K562 (cell line): Measurements from ENCODE around the gene FOS. TPM values are rescaled to one million over a fixed set of nuclear protein-coding genes. Genes with fewer than 3 reads are reported as not detected.

Source experiments
- ATAC-seq: fragments of 200-7000 bp; cut with Tn5 transposase; 3 replicates; pipeline ENCODE4 v1.9.1; 2020; ENCODE audit warnings: moderate library complexity
- BruUV-seq: library from RNA; stranded (reverse); fragments of 400-500 nt; replicated peaks from 2 replicates; lab custom pipeline; 2021; lab: Mats Ljungman, UMichigan
- CTCF ChIA-PET: fragments of 300-600 bp; formaldehyde crosslinking; extraction: SDS; loops from one replicate; lab custom pipeline; 2021; ENCODE audit warnings: low intra/inter-chr PET ratio; lab: Yijun Ruan, JAX
- POLR2A ChIA-PET: fragments of 300-600, 350-650 bp; sonication (Branson Sonifier 250); formaldehyde crosslinking; extraction: SDS; loops from one replicate; lab custom pipeline; 2021; ENCODE audit warnings: antibody characterized with exemption, inconsistent platforms; lab: Yijun Ruan, JAX
- DNase-seq, 4 experiments: peaks; one replicate each; pipeline versions ENCODE4 v3.0.0 to v3.0.0-alpha.2; 2011 to 2018; ENCODE audit warnings: low spot score in 3 of 4, mixed read lengths in 3 of 4; ENCODE audit errors: extremely low read depth in 1 of 4
- FAIRE-seq: peaks from 2 replicates; lab custom pipeline; 2011; peaks lifted over from hg19 to GRCh38; lab: Jason Lieb, UNC
- H2AFZ ChIP-seq: 2 replicates; pipeline ENCODE4 v1.6.0; 2011; ENCODE audit warnings: low read depth, low read length, control low read depth, inconsistent platforms
- H3K27ac ChIP-seq: fragments of 200-600 bp; 3 replicates; pipeline ENCODE4 v1.8.0; 2011; ENCODE audit warnings: low read depth, mild to moderate bottlenecking, control low read depth, inconsistent platforms, low read length, moderate library complexity, mixed read lengths; ENCODE audit errors: extremely low read depth
- H3K27me3 ChIP-seq, 2 experiments: fragments of 300-600 bp in 1 of 2; 2 replicates in 1 of 2; 3 replicates in 1 of 2; pipeline versions ENCODE4 v1.6.0 to v1.8.0; 2011; ENCODE audit warnings: inconsistent platforms in 2 of 2, low read length in 2 of 2, mild to moderate bottlenecking in 1 of 2, mixed read lengths in 1 of 2, moderate library complexity in 1 of 2; ENCODE audit not compliant: control insufficient read depth in 2 of 2, insufficient read depth in 2 of 2
- H3K36me3 ChIP-seq: fragments of 300-600 bp; 3 replicates; pipeline ENCODE4 v1.8.0; 2011; ENCODE audit warnings: mild to moderate bottlenecking, low read length, inconsistent platforms; ENCODE audit not compliant: control insufficient read depth, insufficient read depth
- H3K4me1 ChIP-seq, 2 experiments: fragments of 200-600 bp in 1 of 2; replicated peaks in 1 of 2; 2 replicates in 1 of 2; 3 replicates in 1 of 2; pipeline versions ENCODE4 v1.5.1 to v1.8.0; 2011; ENCODE audit warnings: inconsistent platforms in 2 of 2, low read length in 2 of 2, mild to moderate bottlenecking in 1 of 2, mixed read lengths in 1 of 2, moderate library complexity in 1 of 2; ENCODE audit not compliant: control insufficient read depth in 2 of 2, insufficient read depth in 2 of 2
- H3K4me2 ChIP-seq: 2 replicates; pipeline ENCODE4 v1.6.1; 2011; ENCODE audit warnings: low read length, control low read depth, inconsistent platforms, mixed read lengths; ENCODE audit not compliant: insufficient read depth
- H3K4me3 ChIP-seq: fragments of 200-600 bp; sonication (generic), shearing (Covaris generic); 2 replicates; pipeline ENCODE4 v1.5.1; 2016; ENCODE audit warnings: control low read depth, inconsistent platforms
- H3K79me2 ChIP-seq: fragments of 200-600 bp; 3 replicates; pipeline ENCODE4 v1.8.0; 2011; ENCODE audit warnings: low read length, inconsistent platforms; ENCODE audit not compliant: control insufficient read depth, insufficient read depth
- H3K9ac ChIP-seq, 2 experiments: 2 replicates each; pipeline versions ENCODE4 v1.6.0 to v1.6.1; 2011; ENCODE audit warnings: low read depth in 2 of 2, low read length in 2 of 2, control low read depth in 1 of 2, inconsistent platforms in 1 of 2, mild to moderate bottlenecking in 1 of 2, mixed read lengths in 1 of 2; ENCODE audit not compliant: insufficient read depth in 1 of 2
- H3K9me1 ChIP-seq: one replicate; pipeline ENCODE4 v1.6.0; 2011; ENCODE audit warnings: inconsistent platforms, mild to moderate bottlenecking, low read length, moderate library complexity; ENCODE audit not compliant: control insufficient read depth, insufficient read depth
- H3K9me3 ChIP-seq: replicated peaks from 2 replicates; pipeline ENCODE4 v1.5.1; 2011; ENCODE audit warnings: low read depth, low read length, inconsistent platforms; ENCODE audit not compliant: control insufficient read depth, insufficient read depth
- H4K20me1 ChIP-seq: replicated peaks from 2 replicates; pipeline ENCODE4 v1.6.1; 2011; ENCODE audit warnings: low read length, inconsistent platforms, mixed read lengths; ENCODE audit not compliant: control insufficient read depth, insufficient read depth
- BCLAF1 ChIP-seq, 2 experiments: fragments of 450-650 bp in 1 of 2; IDR thresholded peaks; 2 replicates each; pipeline ENCODE4 v1.6.1; 2011 to 2017; ENCODE audit warnings: low read depth in 2 of 2, antibody characterized with exemption in 1 of 2, borderline replicate concordance in 1 of 2, low read length in 1 of 2, mild to moderate bottlenecking in 1 of 2, mixed read lengths in 1 of 2; ENCODE audit not compliant: control insufficient read depth in 1 of 2
- CBX5 ChIP-seq: IDR thresholded peaks from 2 replicates; pipeline ENCODE4 v1.6.1; 2014; ENCODE audit warnings: low read depth, borderline replicate concordance
- CHD1 ChIP-seq: fragments of 200-600 bp; sonication (generic); IDR thresholded peaks from one replicate; pipeline ENCODE4 v1.6.1; 2012; ENCODE audit warnings: mild to moderate bottlenecking, moderate library complexity, low read length, inconsistent platforms
- ELK3 ChIP-seq: fragments of 450-650 bp; formaldehyde crosslinking; IDR thresholded peaks from 2 replicates; pipeline ENCODE4 v1.4.0; 2020; ENCODE audit warnings: mild to moderate bottlenecking
- KLF6 ChIP-seq: fragments of 250-450 bp; sonication (Bioruptor Pico); IDR thresholded peaks from 2 replicates; pipeline ENCODE4 v1.4.0; 2020; ENCODE audit warnings: mild to moderate bottlenecking, moderate library complexity, borderline replicate concordance
- MEF2D ChIP-seq: conservative IDR thresholded peaks from 2 replicates; pipeline ENCODE4 v1.6.1; 2016; ENCODE audit warnings: low read depth, missing genetic modification characterization, missing compliant biosample characterization
- MXI1 ChIP-seq: IDR thresholded peaks from 2 replicates; pipeline ENCODE4 v1.6.1; 2011; ENCODE audit warnings: low read depth, mild to moderate bottlenecking, improper control_type of control experiment, low read length
- NR2F6 ChIP-seq: fragments of 450-650 bp; formaldehyde crosslinking; IDR thresholded peaks from 2 replicates; pipeline ENCODE4 v1.4.0; 2020; ENCODE audit warnings: mild to moderate bottlenecking
- SIRT6 ChIP-seq: IDR thresholded peaks from one replicate; pipeline ENCODE4 v1.6.1; 2012; ENCODE audit warnings: low read depth, mild to moderate bottlenecking, control low read depth, inconsistent platforms, low read length, moderate library complexity
- TFAM ChIP-seq: fragments of 250-450 bp; sonication (Bioruptor Pico); conservative IDR thresholded peaks from 2 replicates; pipeline ENCODE4 v1.5.0; 2021; ENCODE audit warnings: mild to moderate bottlenecking, moderate library complexity
- TOE1 ChIP-seq, 2 experiments: fragments of 450-650 bp in 1 of 2; sonication (generic) in 1 of 2; formaldehyde crosslinking in 1 of 2; IDR thresholded peaks; 2 replicates each; pipeline versions ENCODE4 v1.7.1 to v1.8.0; 2016 to 2022; ENCODE audit warnings: borderline replicate concordance in 2 of 2, mild to moderate bottlenecking in 2 of 2, antibody characterized with exemption in 1 of 2, inconsistent platforms in 1 of 2, low read depth in 1 of 2, missing genetic modification reagents in 1 of 2, moderate library complexity in 1 of 2
- ZNF263 ChIP-seq: sonication (generic); formaldehyde crosslinking; IDR thresholded peaks from 2 replicates; pipeline ENCODE4 v1.8.0; 2022; ENCODE audit warnings: mild to moderate bottlenecking, missing genetic modification reagents, borderline replicate concordance
- ZNF395 ChIP-seq: fragments of 200-800 bp; sonication (Bioruptor generic); IDR thresholded peaks from 2 replicates; pipeline ENCODE4 v1.6.1; 2017; ENCODE audit warnings: missing genetic modification characterization, missing compliant biosample characterization
- WGBS: fragments of 100-300 bp; shearing (Covaris generic); methylation state at CpG from one replicate; pipeline ENCODE4 v1.1.6; 2016; ENCODE audit warnings: low coverage, mixed read lengths; ENCODE audit not compliant: insufficient coverage; ENCODE audit errors: missing lambda C conversion rate; 5-methylcytosine and 5-hydroxymethylcytosine counted together
- in situ Hi-C: fragments of 300-500 bp; cut with MboI; formaldehyde crosslinking; loops from 4 replicates; pipeline ENCODE4 v1.15.0; 2018; ENCODE audit warnings: inconsistent platforms, mixed read lengths
- intact Hi-C: fragments of 100-400 bp; cut with micrococcal nuclease; formaldehyde crosslinking; loops from 2 replicates; pipeline ENCODE4 v1.14.2; 2022
- polyA plus RNA-seq, 8 experiments: library from polyadenylated mRNA; depleted of rRNA in 4 of 8; stranded (reverse) in 5 of 8; unstranded in 3 of 8; fragments of >200 nt; fragmentation: Nextera tagmentation in 2 of 8; fragmentation: Illumina TruSeq in 1 of 8; extraction: Ambion mirVana in 2 of 8; extraction: Trizol in 1 of 8; gene quantifications; 2 replicates each; pipeline versions ENCODE4 v1.2.1 to v1.2.3, GENCODE V29; 2011 to 2014; ENCODE audit warnings: inconsistent platforms in 1 of 8, missing spikeins in 1 of 8
- total RNA-seq, 7 experiments: library from RNA; depleted of rRNA in 6 of 7; stranded (reverse); fragments of >200 nt in 6 of 7; fragmentation: Illumina TruSeq in 2 of 7; extraction: Trizol in 2 of 7; gene quantifications; 2 replicates each; pipeline versions ENCODE4 v1.2.1 to v1.2.3, GENCODE V29; 2011 to 2021; ENCODE audit warnings: low replicate concordance in 1 of 7

Gene FOS
- total and polyA plus RNA-seq, 9 of the 15 experiments (the other 6 are each of a cell fraction or from before 2014, with no cell fraction given), result 0.54 to 13.8 (median 8.9) TPM

GRCh38 chr14:75238756-75239455 lies 39.7 kb upstream of the FOS start (continued):
- TF ChIP-seq BCLAF1 (IDR thresholded peaks at IDR 0.05; ENCODE audit: borderline replicate concordance in 1 of 2, control insufficient read depth in 1 of 2, low read depth in 2 of 2, low read length in 1 of 2), result no peak
- TF ChIP-seq, all 486 proteins: peak for 0

GRCh38 chr14:75240781-75241180 lies 37.8 kb upstream of the FOS start:
- POLR2A ChIA-PET, result no interaction called here
- no peak for TF ChIP-seq CHD1
- no peak for TF ChIP-seq ELK3
- TF ChIP-seq KLF6 (CRISPR knock-in tag), result no peak
- no peak for TF ChIP-seq TOE1 (IDR thresholded peaks at IDR 0.05; ENCODE audit: borderline replicate concordance)
- no peak for TF ChIP-seq TOE1 (CRISPR knock-in tag; IDR thresholded peaks at IDR 0.05; ENCODE audit: borderline replicate concordance, low read depth)
- no peak for TF ChIP-seq TFAM (CRISPR knock-in tag)
- TF ChIP-seq ZNF263 (CRISPR knock-in tag), result no peak
- no peak for TF ChIP-seq SIRT6
- TF ChIP-seq CBX5, result no peak
- no peak for TF ChIP-seq ZNF395
- TF ChIP-seq MEF2D (tag), result no peak
- TF ChIP-seq MXI1, result no peak
- TF ChIP-seq NR2F6 (CRISPR knock-in tag), result no peak

More at GRCh38 chr14:75240781-75241180, 37.8 kb upstream of the FOS start:
- no peak overlapping the region for H3K9ac ChIP-seq
- H3K9me3 ChIP-seq, result no peaks in the 10 kb centered on the region
- H3K4me2 ChIP-seq, result no peak overlapping the region
- no peaks in the 10 kb centered on the region for H4K20me1 ChIP-seq
- H3K36me3 ChIP-seq, result no peaks in the 10 kb centered on the region
- no peaks in the 10 kb centered on the region for H3K79me2 ChIP-seq
- intact Hi-C loops (no loop called here), in situ Hi-C loops (no loop called here)
- no TSS peak for BruUV-seq
- no peak for ATAC-seq
- CTCF ChIA-PET, result no interaction called here
- WGBS, result 44% methylated on average over 6 of the region's 6 CpGs
- H3K4me1 ChIP-seq, result no peaks in the 10 kb centered on the region; a peak in 2 of 5 replicates
- H3K4me3 ChIP-seq, result no peak overlapping the region
- H3K27ac ChIP-seq, result no peak overlapping the region
- FAIRE-seq, result no peak
- no peaks in the 10 kb centered on the region for H3K9me1 ChIP-seq
- no peak overlapping the region for H2AFZ ChIP-seq
- no peak for DNase-seq
- no peaks in the 10 kb centered on the region for H3K27me3 ChIP-seq
